Stomach (tissue), 4 donors: ENCODE data around the gene LPGAT1.

Experiments used
- CTCF ChIP-seq, 7 experiments: fragments of 450-650 bp in 4 of 7; fragments of 200-600 bp in 3 of 7; sonication (generic) in 3 of 7; IDR thresholded peaks; one replicate each; pipeline ENCODE4 v1.5.1; 2016 to 2019; ENCODE audit warnings: antibody characterized with exemption in 7 of 7, control low read depth in 2 of 7, mild to moderate bottlenecking in 1 of 7
- POLR2A ChIP-seq, 4 donors: fragments of 450-650 bp; IDR thresholded peaks; one replicate each; pipeline ENCODE4 v1.6.1; 2016; ENCODE audit warnings: antibody characterized with exemption in 4 of 4, control low read depth in 2 of 4, mild to moderate bottlenecking in 1 of 4, moderate library complexity in 1 of 4
- POLR2AphosphoS5 ChIP-seq, 3 donors: sonication (generic); formaldehyde crosslinking; IDR thresholded peaks; one replicate each; pipeline ENCODE4 v1.6.1; 2016; ENCODE audit warnings: antibody characterized with exemption in 3 of 3

GRCh38 chr1:211829343-211830054 lies 1.1 kb downstream of the LPGAT1 start:
- TF ChIP-seq POLR2A (IDR thresholded peaks at IDR 0.05): no peak
- TF ChIP-seq POLR2AphosphoS5 (IDR thresholded peaks at IDR 0.05): no peak
- TF ChIP-seq CTCF (IDR thresholded peaks at IDR 0.05): no peak
